HG02852 (cell line): ENCODE results near the gene ITGA2B.

Experiments
- ATAC-seq: cut with Tn5 transposase; IDR thresholded peaks from one replicate; pipeline ENCODE4 v1.9.1; 2021; ENCODE audit warnings: mild to moderate bottlenecking, moderate library complexity; ENCODE audit not compliant: unreplicated experiment

Gene ITGA2B

GRCh38 chr17:44389281-44389680, at the start of gene ITGA2B:
Gene ITGA2B, minus strand, starts transcription at chr17:44389649. Its CDS starts 176 bp downstream, at chr17:44389473.
- ATAC-seq = no peak

GRCh38 chr17:44439168-44439567, 49.7 kb upstream of the ITGA2B start:
- ATAC-seq = no peak

- ATAC-seq = no peak
Observed at GRCh38 chr17:44438636-44439035, 49.2 kb upstream of the ITGA2B start.

GRCh38 chr17:44436336-44436735, 46.9 kb upstream of the ITGA2B start:
- ATAC-seq = no peak

- ATAC-seq = no peak
Observed at GRCh38 chr17:44432254-44433157, 43.1 kb upstream of the ITGA2B start.

GRCh38 chr17:44424828-44425461, 35.5 kb upstream of the ITGA2B start:
- no peak for ATAC-seq

GRCh38 chr17:44417553-44417952, 28.1 kb upstream of the ITGA2B start:
- ATAC-seq = peak; percentile 47

- no peak for ATAC-seq
Observed at GRCh38 chr17:44416558-44417289, 27.3 kb upstream of the ITGA2B start.

GRCh38 chr17:44414394-44415155, 25.1 kb upstream of the ITGA2B start:
- ATAC-seq = no peak

- no peak for ATAC-seq
Observed at GRCh38 chr17:44409309-44410028, 20.0 kb upstream of the ITGA2B start.

GRCh38 chr17:44408786-44409185, 19.3 kb upstream of the ITGA2B start:
- no peak for ATAC-seq

GRCh38 chr17:44402564-44403172, 13.2 kb upstream of the ITGA2B start:
- no peak for ATAC-seq

- ATAC-seq = no peak
Observed at GRCh38 chr17:44400226-44400847, 10.9 kb upstream of the ITGA2B start.

- no peak for ATAC-seq
Observed at GRCh38 chr17:44398692-44399691, 9.5 kb upstream of the ITGA2B start.

- ATAC-seq = no peak
Observed at GRCh38 chr17:44397479-44398440, 8.3 kb upstream of the ITGA2B start.

GRCh38 chr17:44396946-44397345, 7.5 kb upstream of the ITGA2B start:
- ATAC-seq = no peak

- no peak for ATAC-seq
Observed at GRCh38 chr17:44394833-44395232, 5.4 kb upstream of the ITGA2B start.
